Fibroblast of skin of right quadriceps (primary cell): Measurements from ENCODE around the gene SORD.
"Not testable (repeated sequence)": the region's sequence is repeated elsewhere in the genome, so short reads cannot be mapped to it uniquely, and the experiment has no call there.

Experiments
- DNase-seq: peaks from one replicate; pipeline ENCODE4 v3.0.0-alpha.2; 2013

SORD gene

GRCh38 chr15:45100884-45101625 lies 78.1 kb downstream of the SORD start:
- DNase-seq, result no peak

- no peak for DNase-seq
Observed at GRCh38 chr15:45101749-45102148, 78.8 kb downstream of the SORD start.

- no peak for DNase-seq
Observed at GRCh38 chr15:45102226-45102625, 79.2 kb downstream of the SORD start.

GRCh38 chr15:45104170-45104569 lies 81.2 kb downstream of the SORD start:
- DNase-seq, result not testable (repeated sequence)

- no peak for DNase-seq
Observed at GRCh38 chr15:45105586-45105985, 82.6 kb downstream of the SORD start.

- no peak for DNase-seq
Observed at GRCh38 chr15:45106002-45106790, 83.2 kb downstream of the SORD start.

GRCh38 chr15:45107941-45108630 lies 85.1 kb downstream of the SORD start:
- no peak for DNase-seq

- DNase-seq, result no peak
Observed at GRCh38 chr15:45110256-45110820, 87.3 kb downstream of the SORD start.

GRCh38 chr15:45111390-45112142 lies 88.6 kb downstream of the SORD start:
- no peak for DNase-seq

- DNase-seq, result no peak
Observed at GRCh38 chr15:45112143-45112590, 89.2 kb downstream of the SORD start.

GRCh38 chr15:45112591-45113379 lies 89.8 kb downstream of the SORD start:
- DNase-seq, result no peak

GRCh38 chr15:45113380-45113990 lies 90.5 kb downstream of the SORD start:
- DNase-seq, result no peak

- DNase-seq, result no peak
Observed at GRCh38 chr15:45114076-45114750, 91.2 kb downstream of the SORD start, which contains the start of the genes DUOX2 and DUOXA2. DUOX2 (minus strand) TSS chr15:45114172; CDS start chr15:45113411, 761 bp downstream. DUOXA2 (plus strand) TSS chr15:45114326; CDS start chr15:45114606, 280 bp downstream.

GRCh38 chr15:45114751-45115085 lies 91.7 kb downstream of the SORD start:
- DNase-seq, result no peak

- no peak for DNase-seq
Observed at GRCh38 chr15:45115312-45115820, 92.4 kb downstream of the SORD start.

- no peak for DNase-seq
Observed at GRCh38 chr15:45116006-45116481, 93.0 kb downstream of the SORD start.

- no peak for DNase-seq
Observed at GRCh38 chr15:45116482-45117307, 93.7 kb downstream of the SORD start.

- no peak for DNase-seq
Observed at GRCh38 chr15:45117308-45118130, 94.5 kb downstream of the SORD start.
